Activated CD8-positive, alpha-beta memory T cell treated with anti-CD3 and anti-CD28 coated beads for 48 hours (primary cell): ENCODE measurements around the gene GCSAM.

Experiments
- DNase-seq, 3 experiments: peaks; one replicate each; pipeline ENCODE4 v3.0.0-alpha.2; 2020; ENCODE audit warnings: low read depth in 2 of 3, low spot score in 2 of 3

GCSAM gene

GRCh38 chr3:112109322-112109721, 23.7 kb downstream of the GCSAM start:
- DNase-seq: no peak

- DNase-seq: no peak
Observed at GRCh38 chr3:112104774-112105173, 28.3 kb downstream of the GCSAM start.

- DNase-seq: no peak
Observed at GRCh38 chr3:112101916-112102315, 31.1 kb downstream of the GCSAM start.

- DNase-seq: no peak
Observed at GRCh38 chr3:112097378-112097777, 35.7 kb downstream of the GCSAM start.

- no peak for DNase-seq
Observed at GRCh38 chr3:112096176-112096575, 36.9 kb downstream of the GCSAM start.

GRCh38 chr3:112095731-112096130, 37.3 kb downstream of the GCSAM start:
- DNase-seq: no peak

GRCh38 chr3:112093180-112093522, 39.9 kb downstream of the GCSAM start:
- no peak for DNase-seq

- no peak for DNase-seq
Observed at GRCh38 chr3:112092496-112093179, 40.4 kb downstream of the GCSAM start.

- DNase-seq: no peak
Observed at GRCh38 chr3:112090887-112091586, 42.0 kb downstream of the GCSAM start.

GRCh38 chr3:112089956-112090886, 42.8 kb downstream of the GCSAM start:
- DNase-seq: no peak

- no peak for DNase-seq
Observed at GRCh38 chr3:112088944-112089343, 44.1 kb downstream of the GCSAM start.

- no peak for DNase-seq
Observed at GRCh38 chr3:112087746-112088145, 45.3 kb downstream of the GCSAM start.

GRCh38 chr3:112086875-112087524, 46.0 kb downstream of the GCSAM start:
- no peak for DNase-seq

- DNase-seq: peak; percentile 32 to 41 (median 35)
Observed at GRCh38 chr3:112086076-112086854, 46.8 kb downstream of the GCSAM start, which contains the start of gene C3orf52. Gene C3orf52 (plus strand): TSS chr3:112086389. CDS start chr3:112086408, 19 bp downstream.

GRCh38 chr3:112085735-112086075, 47.3 kb downstream of the GCSAM start:
- DNase-seq: no peak

- DNase-seq: no peak
Observed at GRCh38 chr3:112084980-112085705, 47.9 kb downstream of the GCSAM start.

GRCh38 chr3:112083239-112083638, 49.8 kb downstream of the GCSAM start:
- no peak for DNase-seq

- no peak for DNase-seq
Observed at GRCh38 chr3:112078125-112079083, 54.6 kb downstream of the GCSAM start.
